Astrocyte (in vitro differentiated cells and primary cell): ENCODE measurements around the gene CMTM5. TPM values are rescaled to one million over a fixed set of nuclear protein-coding genes. Genes with fewer than 3 reads are reported as not detected.

Experiments
- DNase-seq: peaks from one replicate; pipeline ENCODE4 v3.0.0-alpha.2; 2010; ENCODE audit warnings: low read depth
- FAIRE-seq: peaks from 2 replicates; lab custom pipeline; 2011; peaks lifted over from hg19 to GRCh38; lab: Jason Lieb, UNC
- H2AFZ ChIP-seq: 2 replicates; pipeline ENCODE4 v1.6.0; 2012; ENCODE audit warnings: low read depth, low read length, inconsistent platforms
- H3K27ac ChIP-seq: 2 replicates; pipeline ENCODE4 v1.5.1; 2011; ENCODE audit warnings: low read depth, low read length, inconsistent platforms
- H3K27me3 ChIP-seq: 2 replicates; pipeline ENCODE4 v1.6.0; 2011; ENCODE audit warnings: low read length, inconsistent platforms; ENCODE audit not compliant: insufficient read depth
- H3K36me3 ChIP-seq: 2 replicates; pipeline ENCODE4 v1.5.1; 2011; ENCODE audit warnings: low read length, inconsistent platforms; ENCODE audit not compliant: insufficient read depth
- H3K4me1 ChIP-seq: 2 replicates; pipeline ENCODE4 v1.5.1; 2011; ENCODE audit warnings: low read length, inconsistent platforms; ENCODE audit not compliant: insufficient read depth
- H3K4me2 ChIP-seq: 2 replicates; pipeline ENCODE4 v1.6.0; 2012; ENCODE audit warnings: low read length, inconsistent platforms
- H3K4me3 ChIP-seq: 2 replicates; pipeline ENCODE4 v1.5.1; 2011; ENCODE audit warnings: low read depth, mild to moderate bottlenecking, low read length, inconsistent platforms; ENCODE audit not compliant: insufficient read depth
- H3K79me2 ChIP-seq: 2 replicates; pipeline ENCODE4 v1.6.0; 2012; ENCODE audit warnings: mild to moderate bottlenecking, low read length, inconsistent platforms; ENCODE audit not compliant: insufficient read depth
- H3K9ac ChIP-seq: 2 replicates; pipeline ENCODE4 v1.6.0; 2012; ENCODE audit warnings: mild to moderate bottlenecking, low read length, inconsistent platforms
- H3K9me3 ChIP-seq: 2 replicates; pipeline ENCODE4 v1.5.1; 2012; ENCODE audit warnings: low read depth, mild to moderate bottlenecking, low read length, inconsistent platforms; ENCODE audit not compliant: insufficient read depth
- H4K20me1 ChIP-seq: 2 replicates; pipeline ENCODE4 v1.6.0; 2012; ENCODE audit warnings: low read length, inconsistent platforms; ENCODE audit not compliant: insufficient read depth
- H3K27ac Mint-ChIP-seq: one replicate; pipeline ENCODE4 v1.8.0; 2021; ENCODE audit warnings: mild to moderate bottlenecking, mixed read lengths; ENCODE audit not compliant: unreplicated experiment
- H3K27me3 Mint-ChIP-seq: one replicate; pipeline ENCODE4 v1.8.0; 2021; ENCODE audit warnings: low read depth, mixed read lengths; ENCODE audit not compliant: unreplicated experiment
- H3K36me3 Mint-ChIP-seq: one replicate; pipeline ENCODE4 v1.8.0; 2021; ENCODE audit warnings: low read depth, mixed read lengths; ENCODE audit not compliant: unreplicated experiment
- H3K4me1 Mint-ChIP-seq: one replicate; pipeline ENCODE4 v1.8.0; 2021; ENCODE audit warnings: low read depth, mixed read lengths; ENCODE audit not compliant: unreplicated experiment
- H3K4me3 Mint-ChIP-seq: one replicate; pipeline ENCODE4 v1.8.0; 2021; ENCODE audit warnings: mild to moderate bottlenecking, moderate library complexity, mixed read lengths; ENCODE audit not compliant: unreplicated experiment
- H3K9me3 Mint-ChIP-seq: one replicate; pipeline ENCODE4 v1.8.0; 2021; ENCODE audit warnings: mild to moderate bottlenecking, mixed read lengths; ENCODE audit not compliant: unreplicated experiment
- EZH2 ChIP-seq: IDR thresholded peaks from 2 replicates; pipeline ENCODE4 v1.6.1; 2012; ENCODE audit warnings: mild to moderate bottlenecking, low read length, inconsistent platforms; ENCODE audit not compliant: insufficient read depth
- total RNA-seq: library from RNA; stranded (reverse); gene quantifications from 2 replicates; pipeline ENCODE4 v1.2.1, GENCODE V29; 2021
- TF ChIP-seq, protein P1 (sequence below): IDR thresholded peaks from 2 replicates; pipeline ENCODE4 v1.5.1; 2011; ENCODE audit warnings: low read depth, mild to moderate bottlenecking, inconsistent platforms, low read length, moderate library complexity; ENCODE audit not compliant: insufficient read depth

CMTM5 gene
- total RNA-seq, 1 donor from 2014 or later, result not detected

DNA sequence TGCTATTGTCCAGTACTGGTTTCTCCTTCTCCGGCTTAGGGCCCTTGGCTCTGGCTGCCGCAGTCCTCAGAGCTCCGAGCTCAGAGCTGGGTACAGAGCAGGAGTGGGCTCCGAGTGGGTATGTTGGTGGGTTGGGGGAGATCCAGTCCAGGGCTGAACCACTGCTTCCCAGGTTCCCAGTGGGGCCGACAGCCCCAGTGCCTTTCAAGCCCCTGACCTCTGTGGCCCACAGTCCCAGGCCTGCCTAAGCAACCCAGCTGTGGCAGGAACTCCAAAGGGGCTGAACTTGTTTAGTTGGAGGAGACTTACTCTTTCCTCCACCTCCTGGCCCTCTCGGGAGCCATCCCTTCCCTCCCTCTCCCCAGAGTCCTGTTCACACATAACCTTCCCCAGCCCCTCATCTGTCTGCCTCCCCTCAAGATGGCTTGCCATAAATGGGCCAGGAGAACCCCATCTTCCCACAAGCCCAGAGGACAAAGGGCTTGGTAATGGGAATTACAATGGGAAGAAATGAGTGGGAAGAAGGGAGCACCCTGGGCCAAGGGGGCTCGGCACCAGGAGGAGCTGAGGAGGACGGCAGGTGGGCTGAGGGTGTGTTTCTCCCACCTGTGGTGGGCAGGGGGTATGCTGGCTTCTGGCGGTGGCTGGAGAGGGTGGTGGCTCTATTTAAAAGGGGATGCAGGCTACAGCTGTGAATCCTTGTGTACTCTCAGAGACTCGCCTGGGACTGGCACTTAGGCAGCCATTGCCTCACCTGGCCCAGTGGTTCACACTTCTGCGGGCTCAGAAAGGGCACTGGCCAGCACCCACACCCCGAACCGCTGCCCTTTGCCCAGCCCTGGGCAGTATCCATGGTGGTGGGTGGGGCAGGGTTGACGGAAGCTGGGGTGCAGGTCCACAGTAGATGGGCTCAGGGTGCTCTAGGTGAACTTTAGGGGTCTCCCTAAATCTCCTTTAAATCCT, 35.0 kb downstream of the CMTM5 start:
- Histone ChIP-seq H3K36me3 (no peaks in the 10 kb centered on the region), H3K9me3 (no peaks in the 10 kb centered on the region), H3K4me2 (no peak overlapping the region), H3K4me1 (no peaks in the 10 kb centered on the region), H3K27me3 (no peaks in the 10 kb centered on the region), H3K79me2 (no peaks in the 10 kb centered on the region), H3K9ac (no peak overlapping the region), H4K20me1 (no peaks in the 10 kb centered on the region), H2AFZ (no peak overlapping the region), H3K27ac (no peak overlapping the region), H3K4me3 (no peak overlapping the region)
- Mint-ChIP-seq H3K27me3 (peaks cover 68% of the 10 kb centered on the region), H3K27ac (no peak overlapping the region), H3K9me3 (peaks cover 2% of the 10 kb centered on the region), H3K4me1 (no peaks in the 10 kb centered on the region), H3K4me3 (no peak overlapping the region), H3K36me3 (no peaks in the 10 kb centered on the region)
- TF ChIP-seq, protein P1, sequence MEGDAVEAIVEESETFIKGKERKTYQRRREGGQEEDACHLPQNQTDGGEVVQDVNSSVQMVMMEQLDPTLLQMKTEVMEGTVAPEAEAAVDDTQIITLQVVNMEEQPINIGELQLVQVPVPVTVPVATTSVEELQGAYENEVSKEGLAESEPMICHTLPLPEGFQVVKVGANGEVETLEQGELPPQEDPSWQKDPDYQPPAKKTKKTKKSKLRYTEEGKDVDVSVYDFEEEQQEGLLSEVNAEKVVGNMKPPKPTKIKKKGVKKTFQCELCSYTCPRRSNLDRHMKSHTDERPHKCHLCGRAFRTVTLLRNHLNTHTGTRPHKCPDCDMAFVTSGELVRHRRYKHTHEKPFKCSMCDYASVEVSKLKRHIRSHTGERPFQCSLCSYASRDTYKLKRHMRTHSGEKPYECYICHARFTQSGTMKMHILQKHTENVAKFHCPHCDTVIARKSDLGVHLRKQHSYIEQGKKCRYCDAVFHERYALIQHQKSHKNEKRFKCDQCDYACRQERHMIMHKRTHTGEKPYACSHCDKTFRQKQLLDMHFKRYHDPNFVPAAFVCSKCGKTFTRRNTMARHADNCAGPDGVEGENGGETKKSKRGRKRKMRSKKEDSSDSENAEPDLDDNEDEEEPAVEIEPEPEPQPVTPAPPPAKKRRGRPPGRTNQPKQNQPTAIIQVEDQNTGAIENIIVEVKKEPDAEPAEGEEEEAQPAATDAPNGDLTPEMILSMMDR, result no peak
- TF ChIP-seq EZH2, result no peak
- DNase-seq (no peak), FAIRE-seq (no peak)

DNA sequence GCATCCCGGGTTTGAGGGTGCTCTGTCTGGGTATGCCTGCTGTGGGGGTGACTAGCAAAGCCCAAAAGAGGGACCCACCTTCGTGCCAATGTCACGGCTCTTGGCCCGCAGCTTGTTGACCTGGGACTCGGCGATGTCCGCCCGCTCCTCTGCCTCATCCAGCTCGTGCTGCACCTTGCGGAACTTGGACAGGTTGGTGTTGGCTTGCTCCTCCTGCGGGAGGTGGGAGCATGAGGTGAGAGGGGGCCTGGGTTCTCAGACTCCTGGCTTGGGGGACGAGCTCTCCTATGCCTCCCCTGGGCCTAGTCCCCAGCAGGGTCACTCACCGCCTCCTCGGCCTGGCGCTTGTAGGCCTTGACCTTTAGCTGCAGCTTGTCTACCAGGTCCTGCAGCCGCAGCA, 36.8 kb downstream of the CMTM5 start:
- Histone ChIP-seq H3K4me1 (no peaks in the 10 kb centered on the region), H3K36me3 (no peaks in the 10 kb centered on the region), H3K27ac (no peak overlapping the region), H3K79me2 (no peaks in the 10 kb centered on the region), H3K9me3 (no peaks in the 10 kb centered on the region), H3K27me3 (no peaks in the 10 kb centered on the region), H3K9ac (no peak overlapping the region), H3K4me2 (no peak overlapping the region), H3K4me3 (no peak overlapping the region), H4K20me1 (no peaks in the 10 kb centered on the region), H2AFZ (no peak overlapping the region)
- FAIRE-seq (no peak), DNase-seq (no peak)
- H3K27me3 Mint-ChIP-seq, result peaks cover 61% of the 10 kb centered on the region
- no peaks in the 10 kb centered on the region for H3K36me3 Mint-ChIP-seq
- no peak overlapping the region for H3K27ac Mint-ChIP-seq
- H3K4me1 Mint-ChIP-seq, result no peaks in the 10 kb centered on the region
- TF ChIP-seq, protein P1, result no peak
- no peak for TF ChIP-seq EZH2
- H3K4me3 Mint-ChIP-seq, result no peak overlapping the region
- H3K9me3 Mint-ChIP-seq, result peaks cover 2% of the 10 kb centered on the region

DNA sequence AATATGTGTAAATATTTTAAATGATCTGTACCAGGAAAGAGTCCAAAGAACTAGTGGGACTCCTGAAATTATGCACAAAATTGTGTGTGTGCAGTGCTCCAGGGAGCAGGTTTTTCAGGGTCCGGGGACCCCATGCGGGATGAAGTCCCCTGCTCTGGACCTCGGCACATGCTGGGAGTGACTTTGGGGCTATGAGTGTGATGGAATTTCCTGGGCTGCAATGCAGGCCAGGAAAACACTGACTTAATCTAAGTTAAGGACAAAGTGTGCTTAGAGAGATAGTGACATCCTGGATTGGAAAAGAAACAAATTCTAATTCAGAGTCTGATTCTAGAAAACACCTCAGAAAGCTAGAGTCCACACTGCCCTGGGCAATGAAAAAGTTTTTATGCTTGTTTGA, 37.4 kb downstream of the CMTM5 start:
- Histone ChIP-seq H4K20me1 (no peaks in the 10 kb centered on the region), H3K27me3 (no peaks in the 10 kb centered on the region), H3K9me3 (no peaks in the 10 kb centered on the region), H2AFZ (no peak overlapping the region), H3K27ac (no peak overlapping the region), H3K4me2 (no peak overlapping the region), H3K4me1 (no peaks in the 10 kb centered on the region), H3K79me2 (no peaks in the 10 kb centered on the region), H3K36me3 (no peaks in the 10 kb centered on the region), H3K4me3 (no peak overlapping the region), H3K9ac (no peak overlapping the region)
- no peak overlapping the region for H3K4me3 Mint-ChIP-seq
- no peaks in the 10 kb centered on the region for H3K36me3 Mint-ChIP-seq
- no peaks in the 10 kb centered on the region for H3K4me1 Mint-ChIP-seq
- TF ChIP-seq, protein P1, result no peak
- no peak for TF ChIP-seq EZH2
- H3K9me3 Mint-ChIP-seq, result peaks cover 2% of the 10 kb centered on the region
- FAIRE-seq (no peak), DNase-seq (no peak)
- H3K27ac Mint-ChIP-seq, result peak overlapping the region; percentile 22
- H3K27me3 Mint-ChIP-seq, result peaks cover 63% of the 10 kb centered on the region
